HT1080 (cell line): Measurements from ENCODE around the gene PCSK2. TPM values are rescaled to one million over a fixed set of nuclear protein-coding genes. Genes with fewer than 3 reads are reported as not detected.

Source experiments
- DNase-seq: peaks from one replicate; pipeline ENCODE4 v3.0.0-alpha.2; 2015; ENCODE audit warnings: low read depth
- total RNA-seq: library from RNA; depleted of rRNA; stranded (reverse); fragments of >200 nt; shearing (Covaris generic); gene quantifications from 2 replicates; pipeline ENCODE4 v1.2.3, GENCODE V29; 2014

Gene PCSK2
- total RNA-seq, 1 experiment from 2014 or later: not detected

DNA sequence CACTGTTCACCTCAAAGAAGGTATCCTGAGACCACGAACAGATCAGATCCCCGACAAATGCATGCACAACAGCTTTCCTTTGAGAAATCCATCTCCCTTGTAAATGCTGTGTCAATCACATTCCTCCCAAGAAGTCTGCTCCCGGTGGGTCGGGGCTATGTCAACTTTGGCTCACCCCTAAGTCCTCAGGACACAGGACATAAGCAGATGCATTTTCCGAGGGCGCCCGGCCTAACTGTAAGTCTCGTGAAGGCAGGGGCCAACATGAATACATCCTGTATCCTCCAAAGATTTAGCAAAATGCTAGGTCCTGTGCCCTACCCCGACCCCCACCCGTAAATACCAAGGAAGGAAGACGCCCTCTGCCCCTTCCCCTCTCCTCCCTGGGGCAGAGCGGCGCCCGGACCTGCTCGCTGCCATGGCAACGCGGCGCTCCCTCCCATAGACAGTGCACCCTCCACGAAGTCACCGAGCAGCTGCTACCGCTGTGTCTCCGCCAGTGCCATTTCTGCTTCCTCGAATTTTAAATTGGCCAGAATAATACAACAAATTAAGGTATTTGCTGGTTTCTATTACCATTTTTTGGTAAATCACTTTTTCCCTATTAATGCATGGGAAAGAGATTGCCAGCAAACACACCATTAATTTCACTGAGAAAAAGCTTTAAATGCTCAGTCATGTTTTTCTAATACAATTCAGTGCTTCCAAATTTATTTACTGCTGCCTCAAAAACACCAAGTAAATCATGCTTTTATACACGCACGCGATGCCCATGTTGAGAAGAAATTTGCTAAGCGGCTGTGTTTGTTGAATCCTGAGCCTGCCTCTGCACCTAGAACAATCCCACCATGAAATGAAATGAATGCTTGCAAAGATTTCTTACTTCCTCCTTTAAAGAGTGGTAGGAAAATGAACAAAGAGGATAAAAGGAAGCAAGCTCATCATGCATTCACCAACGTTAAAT is 100.6 kb downstream of the PCSK2 start:
- no peak for DNase-seq

DNA sequence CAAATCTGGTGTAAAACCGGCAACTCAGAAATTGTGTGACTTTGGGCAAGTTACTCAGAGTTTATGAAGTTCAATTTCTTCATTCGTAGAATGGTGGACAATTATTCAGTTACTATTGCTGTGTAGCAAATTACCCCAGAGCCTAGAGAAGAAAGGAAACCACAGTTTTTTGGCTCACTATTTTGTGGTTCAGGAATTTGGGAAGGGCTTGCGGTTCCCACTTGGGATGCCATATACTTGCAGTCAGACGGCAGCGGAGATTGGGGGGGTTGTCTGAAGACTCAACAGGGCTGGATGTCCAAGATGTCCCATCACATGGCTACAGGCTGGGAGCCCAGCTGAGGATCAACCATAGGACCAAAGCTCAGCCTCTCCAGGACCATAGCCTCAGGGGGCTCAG is 108.1 kb downstream of the PCSK2 start:
- DNase-seq: no peak

DNA sequence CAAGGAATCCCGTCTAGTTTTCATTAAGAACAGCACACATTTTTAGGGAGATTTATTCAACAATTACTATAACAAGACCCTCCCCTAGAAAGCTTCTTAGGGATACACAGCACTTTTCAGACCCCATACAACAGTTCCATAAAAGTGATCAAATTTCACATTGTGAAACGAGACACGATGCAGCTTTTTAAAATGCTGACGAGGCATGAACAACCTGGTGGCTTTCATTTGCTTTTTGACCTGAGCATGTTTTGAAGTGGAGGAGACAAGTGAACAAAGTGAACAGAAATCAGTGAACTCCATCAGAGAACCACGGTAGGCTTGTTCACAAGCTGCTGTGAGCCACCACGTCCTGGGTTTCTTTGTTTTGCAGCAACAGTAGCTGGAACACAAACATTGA is 112.2 kb downstream of the PCSK2 start:
- DNase-seq: no peak

DNA sequence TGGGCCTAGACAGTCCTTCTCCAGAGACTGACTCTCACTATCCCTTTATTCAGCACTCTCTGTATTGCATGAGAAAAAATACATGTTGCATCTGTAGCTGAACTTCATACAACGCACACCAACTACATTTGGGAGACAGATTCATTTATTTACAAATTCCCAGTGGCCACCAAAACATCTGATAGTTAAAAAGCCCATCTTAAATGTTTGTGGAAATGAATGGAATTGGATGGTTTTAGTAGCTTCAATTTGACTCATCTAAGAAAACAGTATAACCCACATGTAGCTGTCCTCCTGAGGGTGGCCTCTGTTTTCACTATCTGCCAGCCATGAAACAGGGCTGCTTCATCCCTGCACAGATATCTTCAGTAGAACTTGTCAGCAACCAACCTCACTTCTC is 116.3 kb downstream of the PCSK2 start:
- DNase-seq: no peak

DNA sequence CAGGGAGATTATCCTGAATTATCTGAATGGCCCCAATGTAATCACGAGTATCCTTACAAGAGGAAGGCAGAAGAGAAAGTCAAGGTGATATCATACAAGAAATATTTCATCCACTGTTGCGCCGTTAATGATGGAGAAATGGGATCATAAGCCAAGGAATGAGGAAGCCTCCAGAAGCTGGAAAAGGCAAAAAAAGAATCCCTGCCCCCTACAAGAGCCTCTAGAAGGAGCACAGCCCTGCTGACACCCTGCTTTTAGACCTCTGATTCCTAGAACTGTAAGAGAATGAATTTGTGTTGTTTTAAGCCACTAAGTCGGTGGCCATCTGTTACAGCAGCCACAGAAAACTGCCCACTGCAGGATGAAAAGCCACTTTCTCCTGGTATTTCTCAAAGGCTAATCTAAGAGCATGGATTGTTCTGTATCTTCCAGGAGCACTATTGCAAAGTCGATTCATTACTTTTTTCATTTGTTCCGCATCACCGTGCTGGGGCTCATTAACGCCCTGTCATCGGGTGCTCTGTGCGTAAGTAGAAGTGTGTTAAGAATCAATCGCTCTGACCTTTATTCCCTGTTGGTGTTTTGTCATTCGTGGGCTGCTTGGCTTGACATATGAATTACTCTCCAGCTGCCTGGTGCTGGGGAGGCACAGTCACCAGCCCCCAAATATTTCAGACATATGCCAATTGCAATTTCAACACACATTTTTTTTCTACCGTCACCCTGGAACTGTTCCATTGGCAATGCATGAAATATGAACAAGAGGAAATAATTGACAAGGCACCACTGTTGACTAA is 117.0 kb downstream of the PCSK2 start:
- no peak for DNase-seq

DNA sequence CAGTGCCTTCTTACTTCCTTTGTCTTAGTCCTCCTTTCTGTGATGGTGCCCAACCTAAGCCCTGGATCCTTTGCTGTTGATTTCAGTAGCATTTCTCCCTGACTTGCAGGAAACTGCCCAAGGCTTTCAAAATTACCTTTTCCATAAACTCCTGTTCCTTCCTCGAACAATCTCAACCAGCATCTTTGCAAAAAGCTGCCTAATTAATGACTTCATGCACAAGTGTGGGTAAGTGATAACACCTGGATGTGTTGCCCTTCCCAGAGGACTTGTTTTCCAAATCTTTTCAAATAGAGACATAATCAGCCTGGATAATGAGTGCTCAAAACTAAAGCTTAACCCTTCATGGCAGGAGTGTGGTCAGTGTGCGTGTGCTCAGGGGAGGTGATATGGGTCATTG is 118.0 kb downstream of the PCSK2 start:
- no peak for DNase-seq

DNA sequence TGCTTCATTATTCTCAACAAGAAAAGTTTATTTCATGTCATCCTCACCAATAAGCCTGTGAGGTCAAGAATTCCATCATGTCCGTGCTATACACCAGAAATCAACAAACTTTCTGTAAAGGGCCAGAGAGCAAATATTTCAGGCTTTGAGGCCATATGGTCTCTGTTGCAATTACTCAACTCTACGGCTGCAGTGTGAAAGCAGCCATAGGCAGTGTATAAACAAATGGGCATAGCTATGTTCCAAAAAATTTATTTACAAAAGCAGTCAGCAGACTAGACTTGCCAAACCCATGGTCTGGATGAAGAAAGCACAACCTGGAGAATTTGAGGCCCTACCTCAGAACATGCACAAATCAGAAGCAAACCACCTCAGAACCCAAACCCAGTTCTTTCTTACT is 118.5 kb downstream of the PCSK2 start:
- no peak for DNase-seq

DNA sequence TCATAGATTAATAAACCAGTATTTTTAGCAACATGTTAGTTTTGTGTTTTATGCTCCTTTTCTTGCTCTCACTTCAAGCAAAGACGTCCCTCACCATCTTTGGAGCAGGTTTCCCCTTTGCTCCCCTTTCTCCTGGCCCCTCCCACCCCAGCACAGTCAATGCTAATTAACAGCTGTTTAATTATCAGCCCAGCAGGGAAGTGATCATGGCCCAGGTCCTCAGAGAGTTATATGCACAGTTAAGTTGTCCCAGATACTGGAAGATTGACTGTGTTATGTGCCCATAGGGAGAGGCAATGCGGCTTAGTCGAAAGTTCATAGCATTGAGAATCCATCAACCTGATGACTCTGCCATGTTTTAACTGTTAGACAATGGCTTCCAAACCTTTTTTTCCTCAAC is 123.5 kb downstream of the PCSK2 start:
- no peak for DNase-seq

DNA sequence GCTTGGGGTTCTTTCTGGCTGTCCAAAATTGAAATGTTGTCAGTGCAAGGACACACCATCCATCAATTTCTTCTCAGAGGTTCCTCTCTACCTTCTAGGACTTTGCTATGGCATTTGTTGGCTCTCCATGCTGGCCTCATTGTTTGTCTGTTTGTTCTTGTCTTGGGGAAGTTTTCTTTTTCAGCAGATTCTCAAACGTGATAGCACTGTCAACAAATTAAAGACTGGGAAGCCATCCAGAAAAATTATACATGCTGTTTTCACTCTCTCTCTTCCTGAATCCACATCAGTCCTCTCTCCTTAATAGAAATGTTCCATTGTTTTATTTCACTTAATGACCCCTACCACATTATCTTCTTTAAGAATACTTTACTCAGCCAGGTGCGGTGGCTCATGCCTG is 130.4 kb downstream of the PCSK2 start:
- no peak for DNase-seq

DNA sequence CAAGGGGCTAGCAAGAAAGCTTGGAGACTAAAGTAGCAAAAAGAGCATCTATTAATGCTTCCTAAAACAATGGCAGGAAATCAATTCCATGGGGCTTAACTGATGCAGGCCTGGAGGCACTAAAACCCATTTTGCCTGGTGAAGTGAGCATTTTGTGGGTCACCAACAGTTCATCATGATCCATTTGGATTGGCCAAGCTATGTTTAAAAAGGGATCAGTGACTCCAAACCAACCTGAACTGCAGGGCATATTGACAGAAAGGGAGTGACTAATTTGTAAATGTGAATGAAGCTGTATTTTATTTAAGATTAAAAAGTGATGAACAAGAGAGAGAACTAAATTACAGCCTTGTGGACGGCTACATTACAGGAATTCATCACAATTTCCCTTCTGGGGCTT is 132.0 kb downstream of the PCSK2 start:
- DNase-seq: no peak

DNA sequence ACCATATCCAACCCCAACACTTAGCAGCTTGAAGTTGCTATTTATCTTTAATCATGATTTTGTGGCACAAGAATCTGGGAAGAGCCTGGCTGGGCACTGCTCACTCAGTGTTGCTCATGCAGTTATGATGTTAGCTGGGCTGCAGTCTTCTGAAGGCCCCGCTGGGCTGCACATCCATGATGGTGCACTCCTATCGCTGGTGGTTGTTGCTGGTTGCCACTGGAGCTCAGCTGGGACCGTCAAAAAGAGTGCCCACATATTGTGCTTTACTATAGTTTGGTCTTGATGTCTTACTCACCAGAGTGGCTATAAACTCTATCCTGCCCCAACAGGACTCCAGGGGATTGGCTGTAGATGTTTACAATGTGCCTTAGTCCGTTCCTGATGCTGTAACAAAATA is 137.8 kb downstream of the PCSK2 start:
- DNase-seq: no peak

DNA sequence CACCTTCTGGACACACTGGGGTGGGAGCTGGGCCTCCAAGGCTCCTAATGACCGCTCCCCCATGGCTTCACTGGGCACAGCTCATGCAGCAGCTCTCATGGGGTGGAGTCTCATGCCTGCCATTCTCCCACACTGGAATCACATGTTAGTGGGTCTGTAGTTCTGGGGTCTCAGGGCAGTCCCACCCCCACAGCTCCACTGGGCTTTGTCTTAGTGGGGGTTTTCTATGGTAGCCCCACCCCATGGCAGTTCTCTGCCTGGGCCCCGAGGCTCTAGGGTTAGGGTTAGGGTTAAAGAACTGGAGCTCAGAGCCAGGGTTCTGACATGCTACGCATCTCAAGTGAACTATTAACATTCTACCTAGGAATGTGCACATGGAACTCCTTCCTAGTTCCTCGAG is 139.0 kb downstream of the PCSK2 start:
- DNase-seq: no peak

DNA sequence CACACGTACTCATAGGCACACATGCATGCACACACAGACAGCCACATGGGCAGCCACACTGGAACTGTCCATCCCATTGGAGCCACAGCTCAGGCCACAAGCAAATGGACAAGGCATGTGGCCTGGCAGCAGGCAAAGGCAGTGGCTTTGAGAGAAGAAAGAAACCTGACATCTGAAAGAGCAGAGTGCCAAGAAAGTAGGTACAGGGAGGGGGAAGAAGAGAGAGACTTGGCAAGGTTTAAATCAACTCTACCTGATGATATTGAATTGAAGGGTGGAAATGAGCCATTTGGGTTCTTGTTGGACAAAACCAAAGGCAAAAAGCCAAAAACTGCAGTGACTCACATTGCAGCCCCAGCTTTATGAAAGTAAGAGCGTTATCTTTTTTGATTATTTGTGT is 142.7 kb downstream of the PCSK2 start:
- no peak for DNase-seq

DNA sequence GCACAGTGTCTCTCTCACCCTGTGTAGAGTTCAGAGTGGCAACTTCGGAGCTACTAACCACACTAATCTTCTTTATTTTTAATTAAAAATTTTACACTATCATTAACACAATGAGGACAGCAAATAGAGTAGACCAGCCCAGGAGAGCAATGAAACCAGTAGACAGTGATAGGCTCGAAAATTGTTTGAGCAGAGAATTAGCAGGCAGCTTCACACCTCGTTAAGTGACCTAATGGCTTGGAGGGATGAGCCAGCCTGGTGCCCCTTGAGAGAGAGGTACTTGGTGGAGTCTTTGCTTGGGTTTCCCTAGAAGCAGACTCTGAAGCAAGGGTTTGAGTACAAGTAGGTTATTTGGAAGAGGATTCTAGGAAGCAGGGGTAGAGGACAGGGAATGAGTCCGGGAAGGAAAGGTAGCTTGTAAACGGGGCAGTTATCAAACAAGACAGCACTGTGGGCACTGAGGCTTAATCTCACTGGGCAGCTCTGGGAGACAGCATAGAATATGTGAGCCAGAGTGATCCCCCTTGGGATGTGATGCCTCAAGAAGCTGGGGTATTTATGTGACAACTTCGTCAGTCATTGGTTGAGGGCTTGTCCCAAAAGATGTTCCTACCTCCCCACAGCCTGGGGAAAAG is 146.1 kb downstream of the PCSK2 start:
- DNase-seq: no peak

DNA sequence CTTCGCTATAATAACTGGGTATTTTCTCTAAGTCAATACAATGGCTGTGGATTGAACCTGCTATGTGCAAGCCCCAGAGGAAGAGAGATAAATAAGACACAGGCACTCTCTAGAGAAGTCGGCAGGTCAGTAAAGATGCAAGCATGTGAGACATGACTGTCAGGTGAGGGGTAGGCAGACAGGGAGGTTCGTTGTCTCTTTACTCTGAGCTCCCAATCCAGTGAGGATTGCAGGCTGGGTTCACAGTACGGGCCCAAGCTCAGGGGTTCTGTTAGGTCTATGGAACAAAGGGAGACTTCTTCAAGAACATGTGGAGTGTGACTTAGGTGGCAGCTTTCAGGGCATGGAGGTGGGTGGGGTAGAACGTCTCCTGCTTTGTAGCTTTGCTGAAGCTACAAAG is 147.2 kb downstream of the PCSK2 start:
- DNase-seq: no peak

DNA sequence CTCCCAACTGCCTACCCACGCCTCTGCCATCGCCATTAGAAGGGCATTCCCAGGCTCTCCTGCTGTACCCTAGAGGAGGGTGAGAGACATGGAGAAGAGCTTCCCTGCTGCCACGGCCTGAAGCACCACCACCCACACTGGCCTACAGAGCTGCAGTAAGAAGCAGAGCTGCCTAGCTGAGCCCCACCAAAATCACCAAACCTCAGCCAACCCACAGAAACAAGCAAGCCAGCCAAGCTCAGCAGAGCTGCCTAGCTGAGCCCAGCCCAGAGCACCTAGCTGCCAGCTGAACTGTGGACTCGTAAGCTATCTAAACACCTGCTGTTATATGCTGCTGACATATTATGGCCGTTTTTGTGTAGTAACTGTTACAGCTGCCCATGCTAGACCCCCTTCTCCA is 149.2 kb downstream of the PCSK2 start:
- DNase-seq: no peak

DNA sequence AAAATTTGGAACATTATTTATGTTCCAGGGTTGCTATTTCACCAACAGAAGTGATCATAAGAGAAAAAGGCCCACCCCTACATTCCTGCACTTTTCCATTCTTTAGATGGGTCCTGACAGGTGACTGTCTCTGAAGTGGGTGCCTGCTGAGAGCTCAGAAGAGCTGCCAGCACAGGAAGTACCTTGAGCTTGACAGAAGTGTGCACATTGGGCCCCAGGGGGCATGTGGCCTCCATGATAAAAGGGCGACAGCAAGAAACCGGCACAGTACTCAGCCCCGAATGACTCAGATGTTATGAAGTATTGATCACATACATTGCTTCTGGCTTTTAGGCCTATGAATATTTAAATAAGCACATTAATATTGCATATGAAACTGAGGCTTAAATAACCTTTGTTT is 150.4 kb downstream of the PCSK2 start:
- DNase-seq: no peak

DNA sequence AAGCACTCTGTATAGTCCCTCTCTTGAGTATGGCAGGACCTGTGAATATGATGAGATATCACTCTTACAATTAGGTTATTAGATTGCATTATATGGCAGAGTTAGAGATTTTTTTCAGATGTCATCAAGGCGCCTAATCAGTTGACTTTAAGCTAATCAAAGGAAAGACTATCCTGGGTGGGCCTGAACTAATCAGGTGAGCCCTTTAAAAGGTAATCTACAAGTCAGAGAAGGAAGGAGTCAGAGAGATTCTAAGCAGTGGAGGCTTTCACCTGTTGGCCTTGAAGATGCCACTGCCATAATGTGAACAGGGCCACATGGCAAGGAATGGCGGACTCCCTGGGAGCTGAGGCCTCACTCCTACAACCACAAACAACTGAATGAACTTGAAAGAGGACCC is 152.8 kb downstream of the PCSK2 start:
- DNase-seq: no peak

DNA sequence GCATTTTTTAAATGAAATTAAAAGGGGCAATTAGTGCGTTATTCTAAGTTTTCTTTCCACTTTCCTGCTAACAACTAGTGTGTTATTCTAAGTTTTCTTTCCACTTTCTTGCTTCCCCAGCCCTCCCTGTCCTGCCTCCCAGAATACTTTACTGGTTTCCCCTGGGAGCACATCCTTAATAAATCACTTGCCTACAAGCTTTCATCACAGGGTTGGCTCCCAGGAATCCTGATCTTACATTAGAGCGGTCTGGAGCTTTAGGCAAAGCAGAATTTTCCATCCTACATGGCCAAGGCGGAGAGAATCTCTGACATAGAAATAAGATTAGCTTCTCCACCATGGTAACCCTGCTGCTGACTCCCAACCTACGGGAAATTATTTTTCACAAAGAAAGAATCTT is 154.0 kb downstream of the PCSK2 start:
- no peak for DNase-seq

DNA sequence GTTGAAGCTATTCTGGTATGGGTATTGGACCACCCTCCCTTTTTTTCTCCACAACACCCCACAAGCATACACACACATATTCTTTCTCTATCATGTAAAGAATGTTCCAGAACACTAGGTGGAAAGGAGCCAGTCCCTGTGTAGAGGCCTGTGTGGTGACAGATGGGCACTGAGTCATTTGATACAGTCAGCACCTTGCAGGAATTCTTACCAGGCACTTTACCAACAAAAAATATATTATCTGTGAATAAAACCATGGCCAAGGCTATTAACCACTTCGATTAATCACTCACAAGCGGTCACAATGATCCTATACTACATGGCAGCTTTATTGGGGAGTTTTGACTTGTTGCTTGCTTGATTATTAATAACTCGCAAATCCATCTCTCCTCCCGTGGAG is 154.9 kb downstream of the PCSK2 start:
- no peak for DNase-seq

DNA sequence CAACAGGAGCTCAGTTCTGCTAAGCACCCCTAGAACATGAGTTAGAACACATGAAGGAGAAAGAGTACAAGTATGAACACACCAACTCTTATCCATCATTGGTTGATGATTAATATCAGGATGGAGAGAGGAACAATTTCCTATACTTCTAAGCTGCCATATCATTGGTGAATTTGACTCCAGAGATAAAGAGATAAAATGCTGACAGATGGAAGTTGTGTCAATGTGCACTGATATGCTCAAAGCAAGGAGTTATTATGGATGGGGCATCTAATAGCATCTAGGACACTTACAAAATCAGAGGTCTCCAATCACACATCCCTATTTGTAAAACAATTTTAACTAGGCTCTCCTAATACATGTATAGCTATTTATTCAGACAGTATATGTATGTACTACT is 159.0 kb downstream of the PCSK2 start:
- no peak for DNase-seq

DNA sequence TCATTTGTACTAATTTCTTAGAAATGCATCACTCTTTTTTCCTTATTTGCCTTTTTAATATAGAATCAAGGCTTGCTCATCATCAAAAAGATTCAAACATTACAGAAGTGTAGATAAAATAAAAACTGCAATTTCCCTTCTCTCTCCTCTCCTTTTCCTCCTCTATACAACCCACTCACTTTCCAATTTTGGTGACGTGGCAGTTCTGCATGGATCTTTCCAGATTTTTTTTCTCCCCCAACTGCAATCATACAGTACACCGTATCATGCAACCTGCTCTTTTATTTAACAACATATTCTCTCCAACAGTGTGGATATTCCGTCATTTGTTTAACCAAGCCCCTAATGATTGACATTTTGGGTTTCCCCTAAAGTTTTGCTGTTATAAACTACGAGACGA is 163.8 kb downstream of the PCSK2 start:
- no peak for DNase-seq
